ENCODE data around the gene SUSD1.
"Not testable (repeated sequence)": the region's sequence is repeated elsewhere in the genome, so short reads cannot be mapped to it uniquely, and the experiment has no call there.

Gene SUSD1

GRCh38 chr9:112174965-112175795 is at the start of gene SUSD1:
TSS of gene SUSD1 (minus strand) at chr9:112175297. CDS start at chr9:112175235, 62 bp downstream.
- no peak for DNase-seq (ENCODE audit: low read depth)

- DNase-seq (ENCODE audit: low read depth): peak; percentile 50
These were observed 49.5 kb upstream of the SUSD1 start for GRCh38 chr9:112224401-112225289.

- no peak for DNase-seq (ENCODE audit: low read depth)
These were observed 43.8 kb upstream of the SUSD1 start for GRCh38 chr9:112218908-112219307.

DNA sequence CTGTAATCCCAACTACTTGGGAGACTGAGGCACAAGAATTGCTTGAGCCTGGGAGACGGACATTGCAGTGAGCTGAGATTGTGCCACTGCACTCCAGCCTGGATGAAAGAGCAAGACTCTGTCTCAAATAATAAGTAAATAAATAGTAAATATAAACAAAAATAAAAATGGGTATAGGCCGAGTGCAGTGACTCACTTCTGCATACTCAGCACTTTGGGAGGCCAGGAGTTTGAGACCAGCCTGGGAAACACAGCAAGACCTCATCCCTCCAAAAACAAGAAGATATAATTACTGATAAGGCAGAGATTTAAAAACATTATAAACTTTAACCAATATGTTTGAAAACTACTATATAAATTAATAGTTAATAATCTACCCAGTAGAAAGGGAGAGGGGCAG is 37.8 kb upstream of the SUSD1 start:
- no peak for DNase-seq (ENCODE audit: low read depth)

- no peak for DNase-seq (ENCODE audit: low read depth)
These were observed 32.4 kb upstream of the SUSD1 start for GRCh38 chr9:112207451-112207850.

DNA sequence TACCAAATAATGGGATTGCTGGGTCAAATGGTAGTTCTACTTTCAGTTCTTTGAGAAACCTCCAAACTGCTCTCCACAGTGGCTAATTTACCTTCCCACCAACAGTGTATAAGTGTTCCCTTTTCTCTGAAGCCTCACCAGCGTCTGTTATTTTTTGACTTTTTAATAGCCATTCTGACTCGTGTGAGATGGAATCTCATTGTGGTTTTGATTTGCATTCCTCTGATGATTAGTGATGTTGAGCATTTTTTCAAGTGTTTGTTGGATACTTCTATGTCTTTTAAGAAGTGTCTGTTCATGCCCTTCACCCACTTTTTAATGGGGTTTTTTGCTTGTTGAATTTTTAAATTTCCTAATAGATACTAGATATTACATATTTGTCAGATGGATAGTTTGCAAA is 28.4 kb upstream of the SUSD1 start:
- peak; percentile 67 for DNase-seq (ENCODE audit: low read depth)

GRCh38 chr9:112200711-112201110 is 25.6 kb upstream of the SUSD1 start:
- DNase-seq (ENCODE audit: low read depth): no peak

- no peak for DNase-seq (ENCODE audit: low read depth)
These were observed 23.5 kb upstream of the SUSD1 start for GRCh38 chr9:112198646-112199045.

DNA sequence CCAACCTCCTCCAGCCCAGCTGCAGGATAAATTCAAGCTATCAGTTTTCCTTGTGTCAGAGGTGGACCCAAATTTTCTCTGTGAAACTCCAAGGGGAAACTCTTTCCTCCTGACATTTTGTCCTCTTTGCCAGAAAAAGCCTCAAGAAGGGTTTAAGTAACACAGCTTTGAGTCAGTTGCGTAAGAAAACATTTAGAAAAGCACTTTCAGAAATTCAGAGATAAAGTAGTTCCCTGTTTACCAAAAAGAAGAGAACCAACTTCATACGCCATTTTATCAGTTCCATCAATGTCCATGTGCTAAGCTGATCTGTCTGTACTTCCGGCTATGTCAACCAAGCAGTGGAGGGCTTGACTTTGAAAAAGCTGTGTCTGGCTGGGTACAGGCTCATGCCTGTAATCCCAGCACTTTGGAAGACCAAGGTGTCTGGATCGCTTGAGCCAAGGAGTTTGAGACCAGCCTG is 19.9 kb upstream of the SUSD1 start:
- DNase-seq (ENCODE audit: low read depth): peak; percentile 62

GRCh38 chr9:112193572-112194288 is 18.6 kb upstream of the SUSD1 start:
- DNase-seq (ENCODE audit: low read depth): no peak

DNA sequence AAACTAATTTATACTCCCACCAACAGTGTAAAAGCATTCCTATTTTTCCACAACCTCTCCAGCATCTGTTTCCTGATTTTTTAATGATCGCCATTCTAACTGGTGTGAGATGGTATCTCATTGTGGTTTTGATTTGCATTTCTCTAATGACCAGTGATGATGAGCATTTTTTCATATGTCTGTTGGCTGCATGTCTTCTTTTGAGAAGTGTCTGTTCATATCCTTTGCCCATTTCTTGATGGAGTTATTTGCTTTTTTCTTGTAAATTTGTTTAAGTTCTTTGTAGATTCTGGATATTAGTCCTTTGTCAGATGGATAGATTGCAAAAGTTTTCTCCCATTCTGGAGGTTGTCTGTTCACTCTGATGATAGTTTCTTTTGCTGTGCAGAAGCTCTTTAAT is 15.2 kb upstream of the SUSD1 start:
- not testable (repeated sequence) for DNase-seq (ENCODE audit: low read depth)

GRCh38 chr9:112188884-112189283 is 13.8 kb upstream of the SUSD1 start:
- DNase-seq (ENCODE audit: low read depth): no peak

DNA sequence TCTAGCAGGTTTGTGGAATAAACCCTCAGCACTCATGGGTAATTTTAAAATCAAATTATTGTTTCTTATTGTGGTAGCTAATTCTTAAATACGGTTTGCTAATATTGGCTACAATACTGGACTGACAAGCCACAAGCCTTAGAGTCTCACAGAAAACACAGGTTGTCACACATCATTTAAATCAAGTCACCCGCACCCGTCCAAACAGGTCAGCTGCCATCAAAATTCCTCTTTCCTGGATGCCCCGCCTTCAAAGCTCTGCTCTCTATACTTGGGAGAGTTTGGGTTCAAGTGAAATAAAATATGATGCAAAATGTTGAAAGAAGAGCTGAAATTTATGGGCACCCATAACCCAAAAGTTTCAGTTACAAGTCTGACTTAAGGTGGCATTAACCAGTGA is 12.3 kb upstream of the SUSD1 start:
- no peak for DNase-seq (ENCODE audit: low read depth)

- DNase-seq (ENCODE audit: low read depth): no peak
These were observed 11.6 kb upstream of the SUSD1 start for GRCh38 chr9:112186695-112187094.

DNA sequence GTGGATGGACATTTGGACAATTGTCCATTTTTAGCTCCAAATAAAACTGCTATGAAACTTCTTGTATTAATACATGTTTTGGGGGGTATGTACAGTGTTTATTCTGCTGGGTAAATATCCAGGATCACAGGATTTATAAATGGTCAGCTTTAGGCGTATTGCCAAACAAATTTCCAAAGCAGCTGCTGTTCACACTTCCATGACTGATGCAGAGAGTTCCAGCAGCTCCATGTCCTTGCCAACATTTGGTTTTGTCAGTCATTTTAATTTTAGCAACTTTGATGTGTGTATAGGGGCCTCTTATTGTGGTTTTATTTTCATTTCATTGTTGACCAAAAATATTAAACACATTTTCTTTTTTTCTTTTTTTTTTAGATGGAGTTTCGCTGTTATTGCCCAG is 9.8 kb upstream of the SUSD1 start:
- DNase-seq (ENCODE audit: low read depth): no peak

GRCh38 chr9:112184221-112184620 is 9.1 kb upstream of the SUSD1 start:
- DNase-seq (ENCODE audit: low read depth): no peak

GRCh38 chr9:112180387-112180881 is 5.3 kb upstream of the SUSD1 start:
- DNase-seq (ENCODE audit: low read depth): peak; percentile 30

DNA sequence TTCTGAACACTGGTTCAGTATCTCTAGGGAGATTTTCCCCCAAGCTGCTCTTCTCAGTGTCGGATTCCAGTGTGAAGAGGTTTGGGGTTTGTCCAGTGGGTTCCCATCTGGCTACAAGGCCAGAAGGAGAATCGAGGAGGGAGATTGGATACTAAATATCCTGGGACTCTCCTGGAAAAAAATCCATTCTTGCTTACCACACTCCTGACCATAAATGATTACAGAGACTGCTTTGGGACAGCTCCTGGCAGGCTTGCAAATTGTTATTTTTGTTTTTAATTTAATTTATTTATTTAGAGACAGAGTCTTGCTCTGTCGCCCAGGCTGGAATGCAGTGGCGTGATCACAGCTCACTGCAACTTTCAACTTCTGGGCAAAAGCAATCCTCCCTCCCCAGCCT is 4.7 kb upstream of the SUSD1 start:
- no peak for DNase-seq (ENCODE audit: low read depth)

DNA sequence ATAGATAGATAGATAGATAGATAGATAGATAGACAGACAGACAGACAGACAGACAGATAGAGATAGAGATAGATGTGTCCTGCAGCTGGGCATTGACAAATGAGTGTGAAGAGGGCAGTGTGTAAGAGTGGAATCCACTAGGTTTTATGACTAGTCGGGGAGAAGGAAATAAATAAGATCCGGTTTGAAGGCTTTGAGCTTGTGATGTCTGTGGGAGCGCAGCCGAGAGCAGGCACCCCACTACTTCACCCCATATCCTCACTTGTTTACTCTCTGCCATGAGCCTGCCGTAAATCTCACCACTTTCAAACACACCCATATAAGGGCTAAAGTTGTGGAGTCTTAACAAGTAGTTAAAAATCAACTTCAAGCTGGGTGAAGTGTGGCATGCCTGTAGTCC is 1.4 kb upstream of the SUSD1 start:
- peak; percentile 65 for DNase-seq (ENCODE audit: low read depth)

- no peak for DNase-seq (ENCODE audit: low read depth)
These were observed 759 bp upstream of the SUSD1 start for GRCh38 chr9:112175796-112176315.

DNA sequence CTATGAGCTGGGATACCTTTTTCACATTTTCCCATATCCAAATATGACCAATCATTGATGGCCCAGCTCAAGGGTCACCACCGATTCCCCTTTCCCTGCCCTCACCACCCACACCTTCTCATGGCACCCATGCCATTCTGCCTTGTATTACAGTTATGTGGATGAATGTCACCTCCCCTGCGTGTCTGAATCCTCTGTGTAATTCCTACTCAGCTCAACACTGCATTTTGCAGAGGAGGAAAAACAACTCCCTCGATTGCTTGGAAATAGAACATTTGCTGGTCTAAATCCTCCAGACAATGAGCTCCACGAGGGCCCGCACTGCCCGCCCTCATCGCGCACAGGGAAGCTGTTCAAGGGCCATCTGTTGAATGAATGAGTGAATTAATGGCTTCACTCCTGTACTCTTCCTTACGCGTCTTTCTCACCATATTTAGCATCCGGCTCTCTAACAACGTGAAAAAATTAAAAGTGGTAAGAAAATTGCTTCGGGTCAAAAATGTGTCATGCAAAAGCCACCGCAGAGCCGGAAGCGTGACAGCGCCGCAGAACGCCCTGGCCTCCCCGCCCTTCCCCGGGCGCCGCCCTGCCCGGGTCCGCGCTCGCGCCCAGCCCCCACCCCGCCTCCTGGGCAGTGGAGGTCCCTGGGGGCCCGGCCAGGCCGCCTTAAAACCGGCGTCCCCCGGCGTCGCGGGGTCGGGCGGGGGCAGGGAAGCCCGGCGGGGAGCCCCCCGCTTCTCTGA is 704 bp downstream of the SUSD1 start:
- DNase-seq (ENCODE audit: low read depth): no peak
